IPS DF 6.9 (cell line): Measurements from ENCODE around the gene CPNE5.
"Not testable (repeated sequence)": the region's sequence is repeated elsewhere in the genome, so short reads cannot be mapped to it uniquely, and the experiment has no call there.

Experiments used
- DNase-seq: peaks from one replicate; pipeline ENCODE4 v3.0.0-alpha.2; 2013; ENCODE audit warnings: low read depth, low spot score
- H3K27ac ChIP-seq: one replicate; pipeline ENCODE4 v1.5.1; 2013; ENCODE audit warnings: low read length, control low read depth
- H3K27me3 ChIP-seq: 2 replicates; pipeline ENCODE4 v1.6.1; 2013; ENCODE audit warnings: mild to moderate bottlenecking, low read length; ENCODE audit not compliant: control insufficient read depth, insufficient read depth
- H3K36me3 ChIP-seq: 2 replicates; pipeline ENCODE4 v1.6.1; 2013; ENCODE audit warnings: low read length; ENCODE audit not compliant: control insufficient read depth, insufficient read depth
- H3K4me1 ChIP-seq: 2 replicates; pipeline ENCODE4 v1.6.1; 2013; ENCODE audit warnings: low read length; ENCODE audit not compliant: control insufficient read depth, insufficient read depth
- H3K4me3 ChIP-seq: 2 replicates; pipeline ENCODE4 v1.5.1; 2013; ENCODE audit warnings: mild to moderate bottlenecking, low read length
- H3K9me3 ChIP-seq: 2 replicates; pipeline ENCODE4 v1.6.1; 2013; ENCODE audit warnings: low read length, inconsistent platforms; ENCODE audit not compliant: control insufficient read depth, insufficient read depth
- WGBS: extraction: QIAGEN DNeasy Blood & Tissue Kit; methylation state at CpG from one replicate; pipeline ENCODE4 v1.1.7; 2013; ENCODE audit warnings: mixed read lengths, missing lambda C conversion rate; ENCODE audit not compliant: insufficient read length, insufficient coverage; 5-methylcytosine and 5-hydroxymethylcytosine counted together

The CPNE5 gene

DNA sequence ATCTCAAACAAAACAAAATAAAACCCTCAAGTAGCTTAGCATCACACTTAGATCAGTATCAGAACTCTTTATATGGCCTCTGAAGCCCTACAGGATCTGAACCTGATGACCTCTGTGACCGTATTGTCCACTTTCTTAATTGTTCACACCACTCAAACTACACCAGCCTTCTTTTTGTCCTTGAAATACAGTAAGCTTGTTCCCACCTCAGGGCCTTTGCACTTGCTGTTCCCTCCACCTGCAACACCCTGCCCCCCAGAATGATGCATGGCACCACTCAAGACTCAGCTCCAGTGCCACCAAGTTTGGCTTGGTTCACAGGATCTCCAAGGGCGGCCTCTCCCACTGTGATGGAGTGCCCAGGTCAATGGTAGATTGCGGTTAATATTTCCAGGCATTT lies 25.7 kb downstream of the CPNE5 start:
- Histone ChIP-seq H3K36me3 (no peaks in the 10 kb centered on the region), H3K4me3 (no peak overlapping the region), H3K27ac (no peak overlapping the region), H3K9me3 (no peaks in the 10 kb centered on the region), H3K4me1 (no peaks in the 10 kb centered on the region), H3K27me3 (no peaks in the 10 kb centered on the region)
- no CpG with 5 or more reads among the region's 3 CpGs for WGBS
- DNase-seq, result no peak

DNA sequence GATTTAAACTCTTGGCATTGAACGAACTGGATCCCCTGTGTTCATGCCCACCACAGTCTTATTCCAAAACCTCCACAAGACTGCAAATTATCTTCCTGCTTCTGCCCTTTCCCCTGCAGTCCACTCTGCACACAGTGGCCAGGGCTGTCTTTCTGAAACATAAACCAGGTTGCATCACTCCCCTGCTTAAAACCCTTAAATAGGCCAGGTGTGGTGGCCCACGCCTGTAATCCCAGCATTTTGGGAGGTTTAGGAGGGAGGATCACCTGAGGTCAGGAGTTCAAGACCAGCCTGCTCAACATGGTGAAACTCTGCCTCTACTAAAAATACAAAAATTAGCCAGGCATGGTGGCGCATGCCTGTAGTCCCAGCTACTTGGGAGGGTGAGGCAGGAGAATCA lies 26.2 kb downstream of the CPNE5 start:
- not testable (repeated sequence) for H3K27ac ChIP-seq, H3K4me1 ChIP-seq, H3K9me3 ChIP-seq, DNase-seq, H3K27me3 ChIP-seq, H3K36me3 ChIP-seq, H3K4me3 ChIP-seq
- no CpG with 5 or more reads among the region's 3 CpGs for WGBS

DNA sequence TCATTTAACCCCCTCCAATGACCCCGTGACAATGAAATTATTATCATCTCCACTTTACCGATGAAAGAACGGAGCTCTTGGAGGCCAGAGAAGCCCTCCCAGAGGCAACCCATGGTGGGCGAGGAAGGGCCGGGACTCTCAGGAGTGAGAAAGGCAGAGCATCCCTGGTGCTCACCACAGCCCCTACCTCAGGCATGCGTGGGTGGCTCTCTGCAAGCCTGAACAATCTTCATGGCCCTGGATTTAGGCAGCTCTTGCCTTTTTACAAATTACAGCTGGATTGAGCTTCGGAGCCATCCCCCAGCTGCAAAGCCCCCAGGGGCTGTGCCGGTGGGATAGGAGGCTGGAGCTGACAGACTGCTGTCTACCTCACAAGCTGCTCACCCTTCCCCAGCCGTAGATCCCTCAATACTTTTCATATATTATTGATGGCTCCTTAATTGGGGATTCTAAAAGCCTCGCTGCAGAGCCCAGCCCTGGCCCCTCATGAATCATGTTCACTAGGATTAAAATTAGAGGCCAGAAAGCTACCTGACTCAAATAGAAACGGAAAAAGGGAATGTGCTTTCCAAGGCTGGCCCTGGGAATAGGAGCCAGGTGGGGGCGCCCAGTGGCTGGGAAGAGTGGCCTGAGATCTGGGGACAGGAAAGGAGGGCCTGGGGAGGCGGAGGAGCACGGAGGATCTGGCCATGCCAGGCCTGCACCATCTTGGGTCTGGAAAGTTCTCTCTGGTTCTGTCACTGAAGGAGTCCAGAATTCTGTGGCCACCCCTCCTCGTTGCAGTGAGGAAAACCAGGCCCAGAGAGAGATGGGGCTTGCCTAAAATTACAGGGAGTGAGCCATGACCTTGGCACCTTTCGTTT lies 29.1 kb downstream of the CPNE5 start:
- no peaks in the 10 kb centered on the region; the same call in 1 of the 2 replicates for H3K4me1 ChIP-seq
- no peaks in the 10 kb centered on the region for H3K27me3 ChIP-seq
- H3K9me3 ChIP-seq, result no peaks in the 10 kb centered on the region
- WGBS, result 100% methylated on average over 2 of the region's 16 CpGs
- no peak for DNase-seq
- H3K4me3 ChIP-seq, result no peak overlapping the region
- no peaks in the 10 kb centered on the region for H3K36me3 ChIP-seq
- H3K27ac ChIP-seq, result no peak overlapping the region

DNA sequence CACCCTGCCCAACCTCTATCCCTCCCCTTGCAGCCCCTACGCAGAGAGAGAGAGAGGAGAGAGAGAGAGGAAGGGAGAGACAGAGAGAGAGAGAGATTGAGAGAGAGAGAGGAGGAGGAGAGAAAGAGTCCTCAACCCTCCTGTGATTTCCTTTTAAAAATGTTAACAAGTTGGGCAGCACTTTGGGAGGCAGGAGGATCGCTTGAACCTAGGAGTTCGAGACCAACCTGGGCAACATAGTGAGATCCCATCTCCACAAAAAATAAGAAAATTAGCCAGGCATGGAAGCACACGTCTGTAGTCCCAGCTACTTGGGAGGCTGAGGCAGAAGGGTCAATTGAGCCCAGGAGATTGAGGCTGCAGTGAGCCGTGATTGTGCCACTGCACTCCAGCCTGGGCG lies 30.1 kb downstream of the CPNE5 start:
- Histone ChIP-seq H3K9me3 (no peaks in the 10 kb centered on the region), H3K4me1 (no peaks in the 10 kb centered on the region; the same call in 1 of the 2 replicates), H3K4me3 (no peak overlapping the region), H3K27ac (no peak overlapping the region), H3K27me3 (no peaks in the 10 kb centered on the region), H3K36me3 (no peaks in the 10 kb centered on the region)
- WGBS, result no CpG with 5 or more reads among the region's 6 CpGs
- no peak for DNase-seq

DNA sequence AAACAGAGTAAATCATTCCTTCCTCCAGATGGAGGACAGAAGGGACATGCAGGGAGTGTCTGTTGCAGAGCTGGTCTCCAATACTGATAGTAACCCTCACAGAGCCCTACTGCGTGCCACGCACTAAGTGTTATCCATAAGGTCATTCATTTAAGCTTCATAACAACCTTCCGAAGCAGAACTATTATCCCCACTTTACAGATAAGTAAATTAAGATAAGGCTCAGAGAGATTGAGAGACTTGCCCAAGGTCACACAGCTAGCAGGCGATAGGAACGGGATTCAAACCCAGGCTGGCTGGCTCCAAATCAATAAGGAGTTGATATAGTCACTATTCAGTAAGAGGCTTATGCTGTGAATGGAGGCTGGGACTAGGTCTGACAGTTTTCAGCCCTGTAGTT lies 30.6 kb downstream of the CPNE5 start:
- H3K4me3 ChIP-seq, result no peak overlapping the region
- H3K4me1 ChIP-seq, result no peaks in the 10 kb centered on the region; the same call in 1 of the 2 replicates
- H3K27ac ChIP-seq, result no peak overlapping the region
- H3K27me3 ChIP-seq, result no peaks in the 10 kb centered on the region
- no peaks in the 10 kb centered on the region for H3K36me3 ChIP-seq
- DNase-seq, result no peak
- no peaks in the 10 kb centered on the region for H3K9me3 ChIP-seq
- no CpG with 5 or more reads among the region's 5 CpGs for WGBS

DNA sequence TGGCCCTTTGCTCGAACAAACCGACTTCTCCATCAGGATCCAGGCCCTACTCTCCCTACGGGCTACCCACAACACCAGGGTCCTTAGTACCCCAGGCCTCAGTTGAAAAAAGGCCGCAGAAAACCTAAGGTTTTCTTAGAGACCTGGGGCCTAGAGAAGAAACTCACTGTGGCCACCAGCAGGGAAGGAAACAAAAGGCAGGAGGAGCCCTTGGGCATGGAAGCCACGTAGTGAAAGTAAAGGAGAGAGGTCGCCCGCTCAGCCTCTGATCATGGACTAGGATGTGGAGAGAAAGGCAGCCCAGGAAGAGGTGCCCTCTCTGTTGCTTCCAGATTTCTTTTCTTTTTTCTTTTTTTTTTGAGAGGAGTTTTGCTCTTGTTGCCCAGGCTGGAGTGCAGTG lies 31.5 kb downstream of the CPNE5 start:
- H3K36me3 ChIP-seq, result no peaks in the 10 kb centered on the region
- no peak overlapping the region for H3K4me3 ChIP-seq
- H3K27ac ChIP-seq, result no peak overlapping the region
- no peak for DNase-seq
- no CpG with 5 or more reads among the region's 7 CpGs for WGBS
- no peaks in the 10 kb centered on the region; the same call in 1 of the 2 replicates for H3K4me1 ChIP-seq
- no peaks in the 10 kb centered on the region for H3K9me3 ChIP-seq
- H3K27me3 ChIP-seq, result no peaks in the 10 kb centered on the region

DNA sequence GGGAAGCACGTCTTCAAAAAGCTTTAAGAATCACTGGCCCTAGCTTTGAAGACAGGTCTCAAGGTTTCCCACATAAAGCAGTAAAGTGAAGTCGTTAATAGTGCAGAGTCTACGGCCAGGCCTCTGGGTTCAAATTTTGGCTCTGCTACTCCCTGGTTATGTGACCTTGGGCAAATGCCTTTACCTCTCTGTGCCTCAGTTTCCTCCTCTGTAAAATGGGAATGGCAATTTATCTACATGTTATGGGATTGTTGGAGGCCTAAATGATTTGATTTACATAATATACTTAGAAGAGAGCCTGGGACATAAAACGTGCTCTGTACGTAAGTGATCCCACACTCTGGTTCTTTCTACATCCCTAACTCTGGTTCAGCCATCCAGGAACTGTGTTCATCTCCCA lies 32.1 kb downstream of the CPNE5 start:
- Histone ChIP-seq H3K9me3 (no peaks in the 10 kb centered on the region), H3K27me3 (no peaks in the 10 kb centered on the region), H3K36me3 (no peaks in the 10 kb centered on the region), H3K4me1 (no peaks in the 10 kb centered on the region; the same call in 1 of the 2 replicates), H3K27ac (no peak overlapping the region), H3K4me3 (no peak overlapping the region)
- DNase-seq, result no peak
- WGBS, result no CpG with 5 or more reads among the region's 5 CpGs

DNA sequence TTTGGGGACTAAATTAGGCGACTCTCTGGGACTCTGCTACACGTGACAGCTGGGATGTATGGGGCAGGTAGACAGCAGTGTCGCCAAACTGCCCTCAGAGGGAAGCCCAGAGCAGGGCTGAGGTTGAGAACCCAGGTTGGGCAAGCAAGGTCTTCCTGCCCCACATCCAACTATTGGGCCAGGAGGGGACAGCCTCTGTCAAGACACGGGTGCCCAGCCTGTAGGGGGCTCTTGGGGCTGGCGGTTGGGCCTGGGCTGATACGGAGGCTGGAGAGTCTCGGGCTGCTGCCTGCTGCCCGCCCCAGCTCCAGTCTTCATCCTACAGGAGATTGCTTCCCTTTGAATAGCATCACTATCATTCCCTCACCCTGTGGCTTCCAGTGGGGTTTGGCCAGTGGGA lies 33.3 kb downstream of the CPNE5 start:
- Histone ChIP-seq H3K27me3 (no peaks in the 10 kb centered on the region), H3K36me3 (no peaks in the 10 kb centered on the region), H3K9me3 (no peaks in the 10 kb centered on the region), H3K4me1 (no peaks in the 10 kb centered on the region; the same call in 1 of the 2 replicates), H3K27ac (no peak overlapping the region), H3K4me3 (no peak overlapping the region)
- no peak for DNase-seq
- WGBS, result no CpG with 5 or more reads among the region's 8 CpGs

DNA sequence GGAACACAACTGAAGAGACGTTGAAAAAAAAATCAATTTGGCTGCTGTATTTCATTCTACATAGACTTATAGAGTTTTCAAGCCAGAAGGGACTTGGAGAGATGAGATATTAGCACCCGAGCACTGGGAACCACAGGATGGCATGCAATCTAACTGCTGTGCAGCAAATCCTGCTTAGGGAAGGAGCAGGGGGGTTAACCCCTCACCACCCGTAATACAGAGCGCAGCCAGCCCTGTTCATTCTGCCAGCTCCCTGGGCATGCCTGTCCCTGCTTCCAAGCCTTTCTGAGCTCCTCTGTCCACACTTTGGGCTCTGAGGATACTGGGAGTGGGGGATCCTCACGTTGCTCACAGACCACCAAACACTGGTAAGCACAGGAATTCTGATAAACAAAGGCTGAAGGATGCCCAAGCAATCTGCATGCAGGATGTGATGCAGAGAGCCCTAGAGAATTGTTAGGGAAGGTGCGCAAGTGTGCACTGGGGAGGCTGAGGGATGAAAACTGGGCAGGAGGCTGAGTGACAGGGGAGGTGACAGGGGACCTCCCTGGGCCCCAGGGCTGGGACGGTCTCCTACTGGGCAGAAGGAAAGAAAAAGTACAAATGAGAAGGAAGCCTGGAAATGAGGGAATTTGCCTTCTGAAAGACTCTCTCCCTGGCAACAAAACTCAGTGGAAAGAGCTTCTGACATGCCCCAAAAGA lies 34.0 kb downstream of the CPNE5 start:
- Histone ChIP-seq H3K4me3 (no peak overlapping the region), H3K9me3 (no peaks in the 10 kb centered on the region), H3K4me1 (no peaks in the 10 kb centered on the region; the same call in 1 of the 2 replicates), H3K27me3 (no peaks in the 10 kb centered on the region), H3K36me3 (no peaks in the 10 kb centered on the region), H3K27ac (no peak overlapping the region)
- WGBS, result no CpG with 5 or more reads among the region's 7 CpGs
- no peak for DNase-seq

DNA sequence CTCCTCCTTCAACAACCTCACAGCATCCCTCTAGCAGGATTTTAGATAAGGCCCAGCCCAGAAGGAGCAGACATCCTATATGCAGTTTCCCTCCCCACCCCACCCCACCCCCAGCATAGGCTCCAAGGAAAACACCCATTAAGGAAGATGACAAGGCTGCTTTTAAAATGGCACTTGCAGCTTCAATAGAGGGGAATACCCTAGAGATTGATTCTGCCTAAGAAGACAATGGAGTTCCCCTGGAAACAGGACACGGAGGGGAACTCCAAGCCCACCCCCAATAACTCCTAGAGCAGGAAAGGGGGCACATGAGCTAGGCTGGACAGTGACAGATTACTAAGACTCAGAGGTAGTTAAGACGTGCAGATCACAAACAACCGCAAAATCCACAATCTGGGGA lies 34.7 kb downstream of the CPNE5 start:
- Histone ChIP-seq H3K9me3 (no peaks in the 10 kb centered on the region), H3K27me3 (no peaks in the 10 kb centered on the region), H3K36me3 (no peaks in the 10 kb centered on the region), H3K4me3 (no peak overlapping the region), H3K4me1 (no peaks in the 10 kb centered on the region; the same call in 1 of the 2 replicates), H3K27ac (no peak overlapping the region)
- DNase-seq, result no peak
- WGBS, result no CpG with 5 or more reads among the region's 3 CpGs
